Keratinocyte (primary cell): ENCODE measurements around the gene KDM4B.

Source experiments
- EZH2 ChIP-seq: IDR thresholded peaks from one replicate; pipeline ENCODE4 v1.6.1; 2012; ENCODE audit warnings: inconsistent platforms, mild to moderate bottlenecking, low read length, moderate library complexity
- TF ChIP-seq, protein P1 (sequence below), 3 experiments: IDR thresholded peaks in 1 of 3; conservative IDR thresholded peaks in 1 of 3; optimal IDR thresholded peaks in 1 of 3; 2 replicates in 2 of 3; 3 replicates in 1 of 3; pipeline versions ENCODE3 to v1.5.1; 2011; ENCODE audit warnings: low read length in 3 of 3, mild to moderate bottlenecking in 3 of 3, moderate library complexity in 2 of 3, control low read depth in 1 of 3, inconsistent platforms in 1 of 3; ENCODE audit not compliant: insufficient read depth in 2 of 3; ENCODE audit errors: extremely low read depth in 1 of 3

DNA sequence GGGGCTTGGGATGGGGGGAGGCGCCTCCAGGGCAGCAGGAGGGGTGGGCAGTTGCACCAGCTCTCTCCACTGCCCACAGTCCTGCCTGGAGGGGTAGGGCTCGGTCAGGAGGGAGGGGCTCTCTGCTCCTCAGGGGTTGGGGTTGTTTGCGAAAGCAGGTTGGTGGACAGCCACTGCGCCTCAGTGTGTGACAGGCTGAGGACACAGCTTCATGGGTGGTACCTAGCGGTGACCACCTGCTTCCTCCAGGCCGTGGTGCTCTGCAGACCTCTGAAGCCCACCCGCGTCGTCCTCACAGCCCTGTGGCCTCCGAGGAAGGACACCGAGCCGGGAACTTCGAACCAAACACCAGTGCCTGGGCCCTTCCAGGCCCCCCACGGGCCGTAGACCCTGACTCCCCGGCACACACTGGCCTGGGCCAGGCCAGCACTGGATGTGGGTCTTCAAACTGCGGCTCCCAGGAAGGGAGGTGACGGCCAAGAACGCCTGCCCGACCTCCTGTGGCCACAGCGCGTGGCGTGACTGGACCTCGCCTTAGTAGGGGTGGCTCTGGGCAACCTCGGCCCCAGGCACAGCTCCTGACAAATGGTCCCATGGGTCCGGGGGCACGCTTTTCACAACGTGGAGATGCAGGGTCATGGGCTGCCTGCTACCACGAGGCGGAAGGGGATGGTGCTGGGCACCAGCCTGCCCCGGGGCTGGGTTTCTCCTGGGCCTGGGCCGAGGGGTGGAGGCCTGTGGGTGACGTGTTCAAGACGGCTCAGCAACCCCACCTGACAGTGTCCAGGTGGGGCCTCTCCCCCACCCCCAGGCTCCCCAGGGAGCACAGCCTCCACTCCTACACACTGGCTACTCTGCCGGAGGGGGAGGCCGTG lies 173.2 kb downstream of the KDM4B start:
- TF ChIP-seq, protein P1, sequence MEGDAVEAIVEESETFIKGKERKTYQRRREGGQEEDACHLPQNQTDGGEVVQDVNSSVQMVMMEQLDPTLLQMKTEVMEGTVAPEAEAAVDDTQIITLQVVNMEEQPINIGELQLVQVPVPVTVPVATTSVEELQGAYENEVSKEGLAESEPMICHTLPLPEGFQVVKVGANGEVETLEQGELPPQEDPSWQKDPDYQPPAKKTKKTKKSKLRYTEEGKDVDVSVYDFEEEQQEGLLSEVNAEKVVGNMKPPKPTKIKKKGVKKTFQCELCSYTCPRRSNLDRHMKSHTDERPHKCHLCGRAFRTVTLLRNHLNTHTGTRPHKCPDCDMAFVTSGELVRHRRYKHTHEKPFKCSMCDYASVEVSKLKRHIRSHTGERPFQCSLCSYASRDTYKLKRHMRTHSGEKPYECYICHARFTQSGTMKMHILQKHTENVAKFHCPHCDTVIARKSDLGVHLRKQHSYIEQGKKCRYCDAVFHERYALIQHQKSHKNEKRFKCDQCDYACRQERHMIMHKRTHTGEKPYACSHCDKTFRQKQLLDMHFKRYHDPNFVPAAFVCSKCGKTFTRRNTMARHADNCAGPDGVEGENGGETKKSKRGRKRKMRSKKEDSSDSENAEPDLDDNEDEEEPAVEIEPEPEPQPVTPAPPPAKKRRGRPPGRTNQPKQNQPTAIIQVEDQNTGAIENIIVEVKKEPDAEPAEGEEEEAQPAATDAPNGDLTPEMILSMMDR (optimal IDR thresholded peaks at IDR 0.05 in 1 of 3, IDR thresholded peaks at IDR 0.05 in 1 of 3, conservative IDR thresholded peaks at IDR 0.05 in 1 of 3; ENCODE audit: extremely low read depth in 1 of 3, insufficient read depth in 2 of 3, low read length in 3 of 3): no peak
- no peak for TF ChIP-seq EZH2
